GM21390 (cell line): Measurements from ENCODE around the gene SAFB2.

ENCODE experiments used
- ATAC-seq: cut with Tn5 transposase; IDR thresholded peaks from one replicate; pipeline ENCODE4 v1.9.1; 2021; ENCODE audit not compliant: unreplicated experiment

SAFB2 gene

DNA sequence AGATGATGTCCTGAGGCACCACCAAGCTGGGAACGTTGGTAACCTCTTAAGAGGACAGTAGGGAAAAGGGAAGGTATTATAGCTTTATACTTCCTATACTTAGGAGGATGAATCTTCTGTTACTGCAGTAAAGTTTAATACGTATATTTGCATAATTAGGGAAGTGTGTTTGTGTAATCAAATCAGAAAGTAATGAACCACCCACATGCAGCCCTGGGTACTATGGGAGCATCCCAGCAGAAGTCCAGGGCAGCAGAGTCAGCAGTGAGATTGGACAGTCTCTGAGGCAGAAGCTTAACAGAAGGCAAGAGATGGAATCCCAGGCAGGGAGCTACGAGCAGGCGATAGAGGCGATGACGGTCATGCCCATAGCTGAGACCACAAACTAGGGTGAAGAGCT lies 12.9 kb upstream of the SAFB2 start:
- no peak for ATAC-seq

DNA sequence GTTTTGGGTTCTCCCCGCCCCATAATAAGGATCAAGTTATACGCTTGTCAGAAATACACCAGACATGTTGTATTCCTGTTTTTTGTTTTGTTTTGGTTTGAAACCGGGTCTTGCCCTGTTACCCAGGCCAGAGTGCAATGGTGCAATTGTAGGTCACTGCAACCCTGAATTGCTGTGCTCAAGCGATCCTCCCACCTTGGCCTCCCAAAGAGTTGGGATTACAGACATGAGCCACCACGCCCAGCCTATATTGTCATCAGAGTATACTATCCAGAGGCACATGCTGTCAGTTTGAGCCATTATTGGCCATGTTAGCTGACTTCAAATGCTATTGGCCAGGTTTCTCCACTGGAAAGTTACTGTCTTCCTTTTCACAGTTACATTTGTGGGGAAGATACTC lies 10.1 kb upstream of the SAFB2 start:
- no peak for ATAC-seq

DNA sequence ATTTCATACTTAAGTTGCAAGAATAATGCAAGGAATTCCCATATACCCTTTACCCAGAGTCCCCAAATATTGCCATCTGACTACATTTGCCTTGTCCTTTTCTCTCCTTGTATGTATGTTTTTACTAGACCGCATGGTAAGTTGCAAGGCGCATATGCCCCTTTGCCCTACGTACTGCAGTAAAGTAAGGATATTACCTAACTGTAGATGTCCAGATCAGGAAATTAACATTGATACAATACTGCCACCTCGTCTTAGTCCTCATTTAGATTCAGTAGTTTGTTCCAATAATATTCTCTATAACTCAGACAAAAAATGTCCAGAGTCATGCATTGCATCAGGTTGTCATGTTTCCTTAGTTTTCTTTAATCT lies 9.7 kb upstream of the SAFB2 start:
- ATAC-seq = no peak

DNA sequence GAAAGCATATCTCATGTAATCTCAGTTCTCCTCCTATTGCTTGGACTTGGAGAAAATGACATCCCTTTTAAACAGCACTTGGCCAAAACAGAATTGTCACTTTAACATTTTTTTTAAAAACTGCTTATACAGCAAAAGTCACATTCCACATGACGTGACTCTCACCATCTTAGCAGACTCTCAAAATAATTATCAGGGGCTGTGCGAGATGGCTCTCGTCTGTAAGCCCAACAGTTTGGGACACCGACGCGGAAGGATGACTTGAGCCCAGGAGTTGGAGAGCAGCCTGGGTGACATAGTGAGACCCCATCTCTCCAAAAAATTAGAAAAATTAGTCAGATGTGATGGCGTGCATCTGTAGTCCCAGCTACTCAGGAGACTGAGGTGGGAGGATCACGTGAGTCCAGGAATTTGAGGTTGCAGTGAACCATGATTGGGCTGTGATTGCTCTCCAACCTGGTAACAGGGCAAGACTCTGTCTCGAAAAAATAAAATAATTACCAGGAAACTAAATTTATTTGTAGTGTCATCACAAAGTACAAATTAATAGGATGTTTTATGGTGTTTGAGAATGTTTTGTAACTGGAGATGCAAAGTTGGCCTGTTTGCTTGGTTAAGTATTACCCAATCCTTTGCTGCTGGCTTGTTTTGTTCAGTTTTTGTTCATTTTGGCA lies 9.1 kb upstream of the SAFB2 start:
- no peak for ATAC-seq

DNA sequence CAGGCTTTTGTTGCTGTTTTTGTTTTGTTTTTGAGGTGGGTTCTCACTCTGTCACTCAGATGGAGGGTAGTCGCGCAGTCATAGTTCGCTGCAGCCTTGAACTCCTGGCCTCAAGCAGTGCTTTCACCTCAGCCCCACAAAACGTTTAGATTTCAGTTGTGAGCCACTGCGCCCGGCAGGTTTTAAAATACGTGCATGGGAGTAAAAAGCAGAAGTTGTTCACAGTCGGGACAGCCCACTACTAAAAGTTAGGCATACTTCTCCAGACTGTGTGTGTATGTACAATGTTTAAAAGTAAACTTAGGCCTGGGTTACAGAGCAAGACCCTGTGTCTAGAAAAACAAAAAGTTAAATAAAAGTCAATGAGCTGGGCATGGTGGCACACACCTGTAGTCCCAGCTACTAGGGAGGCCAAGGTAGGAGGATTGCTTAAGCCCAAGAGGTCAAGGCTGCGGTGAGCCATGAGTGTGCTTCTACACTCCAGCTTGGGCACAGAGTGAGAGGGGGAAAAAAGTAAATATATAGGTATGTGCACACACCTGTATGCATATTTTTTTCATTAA lies 6.4 kb upstream of the SAFB2 start:
- ATAC-seq = no peak

DNA sequence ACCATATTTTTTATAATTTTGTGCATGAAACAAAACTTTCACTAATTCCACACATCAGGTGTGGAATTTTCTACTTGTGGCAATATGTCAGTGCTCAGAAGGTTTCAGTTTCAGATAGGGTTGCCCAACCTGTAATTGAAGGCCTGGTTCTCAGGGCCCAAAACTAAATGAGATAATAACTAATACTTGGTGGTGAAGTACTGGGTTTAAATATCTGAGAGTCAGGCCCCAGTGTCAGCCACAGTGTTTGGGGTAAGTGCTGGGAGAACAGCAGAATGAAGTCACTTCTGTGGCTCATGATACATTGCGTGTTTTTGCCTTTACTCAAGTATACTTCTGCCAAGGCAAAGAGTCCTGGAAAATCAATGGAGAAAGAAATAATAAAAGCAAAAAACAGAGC lies 5.9 kb upstream of the SAFB2 start:
- ATAC-seq = no peak

DNA sequence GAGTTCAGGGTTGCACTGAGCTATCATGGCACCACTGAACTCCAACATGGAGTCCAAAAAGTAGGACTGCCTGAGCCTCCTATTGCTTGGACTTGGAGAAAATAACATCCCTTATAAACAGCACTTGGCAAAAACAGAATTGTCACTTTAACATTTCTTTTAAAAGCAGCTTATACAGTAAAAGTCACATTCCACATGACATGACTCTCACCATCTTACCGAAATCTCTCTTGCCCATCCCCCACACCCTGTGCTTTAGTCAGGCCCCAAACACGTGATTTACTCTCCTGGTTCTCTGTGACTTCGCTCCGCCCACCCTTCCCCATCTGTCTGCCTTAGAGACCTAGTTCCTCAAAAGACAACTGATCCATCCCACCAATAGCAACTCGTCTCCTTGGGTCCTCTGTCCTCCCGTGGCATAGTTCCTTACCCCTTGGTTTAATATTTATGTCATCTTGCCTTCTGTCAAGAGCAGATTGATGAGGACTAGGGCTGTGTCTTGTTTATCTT lies 4.9 kb upstream of the SAFB2 start:
- no peak for ATAC-seq

DNA sequence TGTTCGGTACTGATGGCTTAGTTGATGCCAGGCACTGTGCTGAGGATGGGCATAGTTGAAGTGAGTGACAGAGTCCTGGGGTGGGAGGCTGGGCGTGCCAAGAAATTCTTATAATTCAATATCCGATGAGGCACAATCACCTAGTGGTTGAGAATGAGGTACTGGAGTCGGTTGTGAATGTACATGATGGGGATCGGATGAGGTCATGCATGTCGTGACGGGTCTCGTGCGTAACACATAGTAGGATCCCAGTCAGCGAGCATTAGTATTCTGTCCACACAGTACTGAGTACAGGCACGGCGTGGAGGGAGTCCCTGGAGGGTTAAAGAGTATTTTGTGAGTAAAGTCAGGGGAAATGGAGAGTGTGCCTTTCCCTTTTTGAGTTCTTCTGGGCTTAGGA lies 3.1 kb upstream of the SAFB2 start:
- no peak for ATAC-seq

DNA sequence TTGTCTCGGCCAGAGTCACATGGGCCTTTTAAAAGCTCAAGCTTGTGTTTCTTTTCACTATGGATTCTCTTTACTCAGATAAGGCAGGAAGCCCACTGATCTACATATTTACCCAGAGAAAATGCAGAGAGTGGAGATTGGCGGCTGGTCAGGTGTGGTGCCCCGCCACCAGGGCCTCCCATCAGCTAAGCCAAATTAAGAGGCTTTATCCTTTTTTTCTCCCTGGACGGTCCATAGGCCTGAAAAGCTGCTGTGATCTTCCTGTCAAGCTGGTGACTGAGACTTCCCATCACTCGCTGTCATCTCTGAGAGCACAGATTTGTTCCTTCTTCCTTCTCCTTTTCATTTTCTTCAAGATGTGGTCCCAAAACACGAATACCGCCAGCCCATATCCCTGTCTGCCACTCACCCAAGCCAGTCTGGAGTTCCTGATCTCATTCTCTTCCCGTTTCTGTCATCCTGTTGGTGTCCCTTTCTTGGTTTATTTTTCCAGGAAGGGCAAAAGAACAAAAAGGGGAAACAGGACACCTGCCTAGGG lies 2.2 kb upstream of the SAFB2 start:
- no peak for ATAC-seq

DNA sequence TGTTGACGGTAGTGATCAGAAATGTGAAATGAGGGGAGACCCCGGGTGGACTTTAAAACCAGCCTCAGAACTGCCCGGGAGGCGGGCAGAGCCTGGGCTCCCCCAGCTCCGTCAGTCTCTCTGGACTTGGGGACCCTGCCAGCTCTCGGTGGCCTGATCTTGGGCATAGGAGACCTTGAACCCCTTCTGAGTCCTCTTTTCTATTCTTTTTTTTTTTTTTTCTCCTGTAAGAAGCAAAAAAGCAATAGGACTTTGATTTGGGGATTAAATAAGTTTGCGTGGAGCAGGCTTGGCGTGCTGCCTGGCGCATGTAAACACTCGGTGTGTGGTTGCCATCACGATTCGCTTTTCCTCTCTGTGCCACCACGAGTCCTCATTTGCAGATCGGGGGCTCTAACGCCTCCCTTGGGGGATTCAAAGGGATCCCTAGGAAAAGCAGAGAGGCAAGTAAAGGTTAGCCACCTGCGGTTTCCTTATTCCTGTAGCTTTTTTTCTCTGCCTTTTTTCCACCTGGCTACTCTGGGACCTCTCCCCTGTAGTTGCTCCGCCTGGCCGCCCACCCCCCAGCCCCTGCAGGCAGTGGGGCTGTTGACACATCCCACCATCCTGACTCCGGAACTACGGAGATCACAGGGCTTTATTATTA lies 1.6 kb upstream of the SAFB2 start:
- no peak for ATAC-seq

DNA sequence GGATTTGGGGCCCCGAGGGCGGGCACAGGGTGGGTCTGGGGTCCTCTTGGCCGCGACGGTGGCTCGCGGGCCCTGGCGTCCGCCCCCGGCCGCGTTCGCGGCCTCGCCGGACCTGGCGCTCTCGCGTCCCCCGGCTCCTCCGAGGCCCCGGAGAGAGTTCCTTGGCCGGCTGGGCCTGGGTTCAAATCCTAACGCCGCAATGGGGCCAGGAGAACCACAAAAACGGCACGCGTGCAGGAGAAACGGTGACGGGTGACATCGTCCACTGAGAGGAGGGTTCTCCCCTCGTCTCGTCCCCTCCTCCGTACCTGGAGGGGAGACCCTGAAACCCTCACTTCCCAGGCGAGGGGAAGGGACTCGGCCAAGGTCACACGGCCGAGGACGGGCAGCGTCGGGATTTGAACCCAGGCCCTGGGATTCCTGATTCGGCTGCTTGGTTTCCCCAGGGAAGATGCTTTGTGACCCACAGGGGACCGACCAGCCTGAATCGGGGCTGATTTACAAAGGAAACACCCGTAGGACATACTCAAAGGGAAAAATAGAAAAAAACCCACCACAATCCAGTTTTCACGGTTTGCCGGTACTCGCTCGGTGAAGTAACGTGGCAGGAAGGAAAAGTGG lies 931 bp upstream of the SAFB2 start:
- no peak for ATAC-seq

DNA sequence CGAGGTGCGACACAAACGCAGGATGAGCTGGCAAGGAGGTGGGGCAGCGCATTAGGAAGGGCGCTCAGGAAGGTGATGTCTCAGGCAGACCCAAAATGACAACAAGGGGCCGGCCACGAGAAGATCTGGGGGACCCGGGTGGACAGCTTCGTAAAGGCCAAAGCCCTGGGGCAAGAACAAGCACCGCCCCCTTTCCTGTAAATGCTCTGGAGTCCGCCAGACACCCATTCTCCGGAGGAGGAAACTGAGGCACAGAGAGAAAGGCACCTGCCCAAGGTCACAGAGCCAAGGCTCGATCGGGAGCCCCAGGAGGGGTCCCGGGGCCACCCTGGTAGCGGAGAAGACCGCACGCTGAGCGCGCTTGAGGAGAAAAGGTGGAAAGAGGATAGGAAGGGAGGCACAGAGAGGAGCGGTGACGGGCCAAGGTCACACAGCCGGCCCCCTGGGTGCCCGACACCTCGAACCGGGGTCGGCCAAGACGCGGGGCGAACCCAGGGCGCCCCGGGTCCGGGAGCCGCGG lies 571 bp downstream of the SAFB2 start:
- ATAC-seq = no peak

DNA sequence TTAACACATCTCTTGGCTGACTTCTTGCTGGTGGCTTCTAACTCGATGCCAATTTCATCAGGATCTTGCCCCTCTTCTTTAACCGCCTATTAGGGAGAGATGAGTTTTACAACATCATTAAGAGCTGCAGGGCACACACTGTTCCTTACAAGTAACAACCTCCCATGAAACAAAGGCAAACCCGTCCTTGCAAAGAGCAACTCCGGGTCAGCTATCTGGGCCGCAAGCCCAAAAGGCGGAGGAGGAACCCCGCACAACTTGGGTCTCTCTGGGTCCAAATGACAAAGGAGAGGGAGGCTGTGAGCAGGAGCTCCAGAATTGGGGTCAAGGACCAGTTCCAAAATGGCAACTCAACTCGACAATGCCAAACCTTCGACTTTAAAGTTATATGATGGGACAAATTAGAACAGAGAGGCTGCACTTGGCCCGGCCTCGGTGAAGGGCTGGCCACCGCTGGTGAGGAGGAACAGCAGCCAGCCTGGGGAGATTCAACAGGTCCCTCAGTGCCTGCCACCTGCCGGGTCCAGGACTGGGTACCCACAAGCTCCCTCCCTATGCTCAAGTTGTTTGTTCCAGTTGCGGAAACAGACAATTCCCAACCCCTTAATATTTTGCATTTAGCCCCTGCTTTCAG lies 1.1 kb downstream of the SAFB2 start:
- no peak for ATAC-seq

DNA sequence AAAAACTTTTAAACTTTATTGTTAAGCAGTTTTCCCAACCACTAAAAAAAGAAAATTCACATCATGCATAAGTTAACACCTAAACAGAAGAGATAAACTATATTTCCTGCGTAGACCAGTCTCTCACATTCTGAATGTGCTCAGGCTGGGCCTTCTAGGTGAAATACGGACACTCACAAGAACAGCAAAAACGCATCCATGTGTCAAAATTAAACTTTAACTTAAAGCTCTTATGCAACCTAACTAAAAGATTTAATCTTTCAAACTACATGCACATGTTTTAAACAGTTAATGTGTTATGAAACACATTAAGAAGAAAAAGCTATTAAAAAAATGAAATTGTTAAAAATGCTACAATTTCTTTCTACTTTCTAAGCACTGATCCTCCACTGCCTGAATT lies 2.6 kb downstream of the SAFB2 start:
- no peak for ATAC-seq

DNA sequence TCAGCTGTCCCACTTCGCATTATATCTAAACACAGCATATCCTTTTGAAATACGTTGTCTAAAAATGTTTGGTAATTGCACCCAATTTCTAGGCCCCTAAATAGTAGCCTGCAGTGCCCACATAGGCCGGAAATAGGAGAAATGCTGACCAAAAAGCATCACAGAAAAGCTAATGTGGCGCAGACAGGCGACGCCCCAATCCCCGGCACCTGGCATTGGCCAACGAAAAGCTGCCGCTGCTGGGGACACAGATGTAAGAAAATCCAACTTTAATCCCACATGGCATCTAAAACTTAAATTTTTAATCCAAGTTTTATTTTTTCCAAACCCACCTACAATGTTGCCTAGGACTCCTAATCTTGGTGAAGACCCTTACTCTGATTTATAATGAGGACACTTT lies 4.0 kb downstream of the SAFB2 start:
- ATAC-seq = no peak

DNA sequence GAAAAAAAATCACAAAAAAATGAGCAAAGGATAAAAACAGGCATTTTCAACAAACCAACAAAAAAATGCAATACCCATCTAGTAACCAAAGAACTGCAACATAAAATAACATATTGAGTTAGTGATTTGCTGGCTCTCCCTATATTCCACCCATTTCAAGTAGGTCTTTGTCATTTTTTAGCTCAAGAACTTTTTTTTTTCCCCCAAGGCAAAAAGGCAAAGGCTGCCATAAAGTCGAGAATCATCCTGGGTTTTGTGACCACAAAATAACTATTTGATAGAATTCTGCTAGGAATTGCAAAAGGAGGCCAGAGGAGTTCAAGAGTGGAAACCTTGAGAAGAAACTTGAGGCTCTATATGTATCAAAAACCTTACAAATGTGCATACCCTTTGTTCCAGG lies 5.5 kb downstream of the SAFB2 start:
- no peak for ATAC-seq

DNA sequence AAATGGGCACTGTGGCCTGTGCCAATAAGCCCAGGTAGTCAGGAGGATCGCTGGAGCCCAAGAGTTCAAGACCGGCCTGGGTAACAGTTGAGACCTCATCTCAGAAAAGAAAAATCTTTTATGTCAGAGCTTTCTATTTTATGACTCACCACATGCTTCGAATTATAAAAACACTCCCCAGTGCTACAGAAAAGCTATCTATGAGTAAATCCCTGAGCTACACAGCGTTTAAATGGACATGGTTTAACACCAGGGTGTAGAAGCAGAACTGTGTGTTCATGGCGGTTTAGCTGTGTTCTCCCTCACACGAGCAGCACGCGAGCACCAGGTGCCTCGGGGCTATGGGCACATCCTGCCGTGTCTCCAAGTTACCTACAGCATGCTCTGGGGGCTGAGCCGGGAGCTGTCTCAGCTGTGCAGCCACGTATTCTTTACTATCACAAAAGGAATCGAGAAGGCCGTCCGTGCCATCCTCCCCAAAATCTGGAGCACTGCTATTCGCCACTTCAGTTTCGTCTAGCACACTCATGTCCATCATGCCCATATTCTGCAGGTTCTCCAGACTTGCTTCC lies 6.7 kb downstream of the SAFB2 start:
- ATAC-seq = no peak

DNA sequence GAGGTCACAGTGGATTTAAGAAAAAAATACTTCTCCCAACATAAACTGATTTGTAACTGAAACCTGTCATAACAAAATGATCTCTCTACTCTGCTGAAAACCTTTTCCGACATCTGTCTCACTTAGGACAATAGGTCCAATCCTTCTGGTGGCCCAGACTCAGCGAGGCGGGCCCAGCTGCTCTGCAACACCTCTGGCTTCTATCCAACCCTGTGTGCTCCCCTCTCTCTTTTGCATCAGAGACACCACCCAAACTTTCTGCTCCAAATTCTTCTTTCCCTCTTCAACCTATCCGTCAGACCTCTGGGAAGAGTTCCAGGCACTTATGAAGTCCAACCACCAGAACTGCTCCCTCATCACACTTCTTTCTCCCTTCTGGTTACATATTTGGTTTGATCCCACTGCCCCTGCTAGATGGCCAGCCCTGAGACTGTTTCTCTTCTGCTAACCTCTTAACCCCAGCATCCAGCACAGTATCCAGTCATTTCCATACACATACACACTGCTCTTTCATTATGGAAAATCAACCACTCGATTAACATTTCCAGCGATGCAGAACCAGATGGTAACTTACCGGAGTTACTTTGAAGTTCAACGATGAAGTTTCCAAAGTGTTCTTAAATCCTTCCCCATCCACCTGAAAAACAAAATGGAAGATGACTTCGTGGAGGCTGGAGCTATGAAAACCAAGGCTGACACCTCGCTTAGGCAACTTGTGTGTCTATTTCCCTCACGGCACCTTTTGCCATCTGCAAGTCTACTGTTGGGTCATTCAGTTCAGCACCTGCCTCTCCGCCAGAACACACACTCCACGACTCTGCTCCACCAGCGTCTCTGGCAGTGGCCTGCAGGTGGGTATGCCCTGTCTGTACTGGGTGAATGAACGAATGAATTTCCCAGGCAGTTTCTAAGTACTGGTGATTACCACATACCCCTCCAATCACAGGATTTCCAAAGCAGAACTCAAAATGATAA lies 9.4 kb downstream of the SAFB2 start:
- ATAC-seq = no peak

DNA sequence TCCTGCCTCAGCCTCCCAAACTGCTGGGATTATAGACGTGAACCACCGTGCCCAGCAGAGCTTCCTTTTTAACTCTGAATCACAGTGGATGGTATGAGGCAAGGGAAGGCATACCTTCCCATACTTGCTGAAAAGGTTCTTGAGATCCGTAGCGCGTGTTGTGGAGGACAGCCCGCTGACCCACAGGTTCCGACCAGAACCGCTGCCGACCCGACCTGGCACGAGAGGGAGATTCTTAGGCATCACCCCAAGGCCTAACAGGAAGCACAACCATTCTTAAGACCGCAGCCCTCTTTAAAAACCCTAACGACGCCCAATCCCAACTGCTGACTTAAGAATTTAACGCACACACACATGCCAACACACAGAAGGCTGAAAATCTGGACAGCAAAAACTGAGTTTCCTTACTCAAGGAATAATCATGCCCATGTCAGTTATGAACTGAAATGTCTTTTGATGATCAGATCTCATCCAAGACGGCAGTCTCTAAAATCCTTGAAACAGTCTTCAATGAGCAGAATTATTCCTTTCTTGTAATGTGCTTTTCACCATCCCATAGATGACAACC lies 12.6 kb downstream of the SAFB2 start:
- no peak for ATAC-seq
